T-helper 1 cell treated with Interleukin-12 subunit alpha and Interleukin-12 subunit beta and Interleukin-4 antibody, amounts not matched to agents 30 ng/mL and 1 ng/mL, for 36 hours (primary cell): ENCODE measurements around the gene URM1. TPM values are rescaled to one million over a fixed set of nuclear protein-coding genes. Genes with fewer than 3 reads are reported as not detected.

Source experiments
- intact Hi-C: fragments of 100-400 bp; cut with micrococcal nuclease; formaldehyde crosslinking; loops from one replicate; pipeline ENCODE4 v1.15.1; 2024
- total RNA-seq: library from RNA; stranded (reverse); gene quantifications from 2 replicates; pipeline ENCODE4 v1.2.3, GENCODE V29; 2022

The URM1 gene
- total RNA-seq, 1 donor from 2014 or later, result 75.8 TPM

DNA sequence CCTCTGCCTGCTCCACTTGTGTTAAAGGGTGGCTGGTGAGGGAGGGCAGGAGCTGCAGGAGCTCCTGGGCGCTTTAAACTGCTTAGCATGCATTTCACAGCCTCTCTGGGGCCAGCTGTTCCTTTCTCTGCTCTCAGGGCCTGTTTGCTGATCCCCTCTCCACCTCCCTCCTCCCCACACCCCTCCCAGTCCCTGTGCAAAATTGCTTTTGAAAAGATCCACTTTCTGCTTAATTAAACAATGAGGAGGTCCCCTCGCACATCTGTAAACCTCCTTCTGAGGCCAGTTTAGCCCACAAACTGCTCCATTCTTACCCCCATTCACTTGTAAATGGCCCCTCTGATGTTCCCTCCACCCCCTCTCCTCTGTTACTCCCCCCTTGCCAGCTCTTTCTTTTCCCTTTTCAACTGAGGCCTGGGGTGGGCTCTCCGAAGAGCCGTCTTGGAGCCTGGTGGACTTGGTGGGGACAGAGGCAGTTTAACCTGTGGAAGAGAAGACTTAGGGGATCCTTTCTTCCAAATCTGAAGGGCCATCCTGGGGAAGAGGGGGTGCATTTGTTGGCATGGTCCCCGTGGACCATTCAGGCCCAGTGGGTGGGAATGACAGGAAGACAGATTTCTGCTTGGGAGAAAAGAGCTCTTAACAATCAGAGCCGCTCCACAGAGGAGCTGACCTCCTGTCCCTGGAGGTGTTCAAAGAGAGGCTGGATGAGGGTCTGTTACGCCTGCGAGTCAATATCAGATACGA, 12.0 kb downstream of the URM1 start:
- intact Hi-C loops, result no loop called here

DNA sequence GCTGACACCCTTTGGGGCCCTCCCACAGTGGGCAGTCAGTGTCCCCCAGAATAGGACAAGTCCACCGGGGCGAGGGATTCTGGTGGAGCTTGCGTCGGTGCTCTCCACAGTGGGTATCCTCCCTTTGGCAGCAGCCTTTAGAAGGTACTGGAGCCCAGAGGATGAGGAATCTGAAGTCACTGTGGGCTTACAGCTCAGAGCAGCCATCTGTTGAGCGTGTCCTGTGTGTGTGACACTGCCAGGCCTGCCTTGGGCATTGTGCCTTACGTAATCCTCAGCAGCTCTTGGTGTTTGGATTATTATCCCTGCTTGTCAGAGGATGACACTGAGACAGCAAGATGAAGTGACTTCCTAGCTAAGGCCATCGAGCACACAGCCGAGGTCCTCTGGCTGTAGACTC, 12.6 kb downstream of the URM1 start:
- intact Hi-C loops, result no loop called here

DNA sequence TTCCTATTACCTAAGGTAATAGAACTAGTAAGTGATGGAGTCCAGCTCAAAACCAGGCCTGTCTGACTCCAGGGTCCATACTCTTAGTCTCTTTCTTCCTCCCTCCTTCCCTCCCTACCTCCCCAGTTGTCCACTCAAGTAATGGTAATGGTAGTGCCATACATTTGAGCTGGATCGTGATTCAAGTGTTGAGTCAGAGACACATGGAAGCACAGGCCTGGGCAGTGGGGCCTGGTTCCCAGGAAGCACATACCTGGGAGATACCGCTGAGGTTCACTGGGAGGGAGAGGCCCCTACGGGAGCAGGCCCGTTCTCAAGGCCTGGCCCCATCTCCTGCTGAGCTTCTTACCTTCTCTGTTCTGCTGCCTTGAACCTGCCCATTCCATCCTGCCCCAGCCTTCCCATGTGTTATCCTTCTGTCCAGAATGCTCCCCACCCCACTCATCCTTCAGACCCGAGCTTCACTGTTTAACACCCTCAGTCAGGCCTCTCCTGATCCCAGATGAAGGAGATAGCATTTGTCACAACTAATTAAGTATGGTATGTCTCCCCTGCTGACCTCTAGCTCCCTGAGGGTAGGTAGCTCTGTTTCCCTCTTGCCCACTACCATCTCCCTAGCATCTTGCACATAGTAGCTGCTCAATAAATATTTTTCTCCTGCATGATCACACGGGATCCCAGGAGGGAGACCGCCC, 13.8 kb downstream of the URM1 start:
- intact Hi-C loops, result no loop called here

DNA sequence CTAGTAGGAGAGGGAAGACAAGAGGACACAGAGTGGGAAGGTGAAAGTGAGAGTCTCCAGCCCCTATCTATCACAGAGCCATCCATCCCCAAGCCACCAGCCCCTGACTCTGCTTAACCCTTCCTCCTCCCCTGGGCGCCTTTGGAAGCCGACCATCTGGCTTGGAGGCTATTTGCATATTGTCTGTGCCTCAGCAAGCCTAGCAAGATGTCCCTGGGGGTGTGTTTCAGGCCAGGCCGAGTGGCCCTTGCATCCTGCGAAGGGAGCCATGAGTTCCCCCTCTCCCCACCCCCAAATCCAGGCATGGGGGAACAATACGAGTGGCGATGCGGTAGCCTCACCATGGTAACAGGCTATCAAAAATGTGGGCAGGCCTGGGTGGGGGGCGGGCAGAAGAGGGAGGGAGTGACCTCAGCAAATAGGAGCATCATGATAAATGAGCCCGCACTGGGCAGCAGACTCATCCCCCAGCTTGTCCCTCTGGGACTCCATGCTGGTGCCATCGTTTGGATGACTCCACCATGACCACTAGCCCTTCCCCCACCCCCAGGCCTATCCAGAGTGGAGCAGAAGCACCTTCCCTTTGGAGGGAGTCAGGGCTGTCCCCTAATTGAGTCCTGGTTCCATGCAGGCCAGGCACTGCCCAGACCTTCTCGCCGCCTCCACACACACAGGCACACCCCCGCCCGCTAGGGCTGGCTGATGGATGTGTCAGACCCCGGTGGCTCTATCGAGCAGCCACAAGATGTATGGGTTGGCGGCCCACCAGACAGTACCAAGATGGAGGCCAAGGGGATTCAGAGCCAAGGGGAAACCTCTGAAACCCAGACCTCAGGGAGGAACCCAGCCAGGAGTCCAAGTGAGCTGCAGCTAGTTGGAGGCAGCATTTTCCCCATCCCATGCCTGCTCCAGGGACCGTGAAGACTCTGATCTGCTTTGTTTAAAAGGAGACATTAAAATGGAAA, 14.6 kb downstream of the URM1 start:
- intact Hi-C loops, result no loop called here

DNA sequence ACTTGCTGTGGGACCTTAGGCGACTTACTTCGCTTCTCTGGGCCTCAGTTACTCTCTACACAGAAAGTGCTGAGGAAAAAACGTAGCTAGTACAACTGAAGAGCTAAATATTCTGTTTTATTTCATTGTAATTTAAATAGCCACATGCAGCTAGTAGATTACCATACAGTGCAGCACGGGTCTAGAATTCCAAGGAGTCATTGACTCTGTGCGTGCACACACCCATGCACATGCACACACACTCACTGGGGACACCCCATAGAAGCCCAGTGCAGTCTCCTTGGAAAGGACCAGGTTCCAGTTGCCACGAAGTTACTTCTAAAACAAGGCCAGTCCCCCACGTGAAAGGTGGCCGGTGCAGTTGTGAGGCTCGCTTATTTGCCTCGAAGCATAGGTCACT, 17.0 kb downstream of the URM1 start:
- intact Hi-C loops, result no loop called here

DNA sequence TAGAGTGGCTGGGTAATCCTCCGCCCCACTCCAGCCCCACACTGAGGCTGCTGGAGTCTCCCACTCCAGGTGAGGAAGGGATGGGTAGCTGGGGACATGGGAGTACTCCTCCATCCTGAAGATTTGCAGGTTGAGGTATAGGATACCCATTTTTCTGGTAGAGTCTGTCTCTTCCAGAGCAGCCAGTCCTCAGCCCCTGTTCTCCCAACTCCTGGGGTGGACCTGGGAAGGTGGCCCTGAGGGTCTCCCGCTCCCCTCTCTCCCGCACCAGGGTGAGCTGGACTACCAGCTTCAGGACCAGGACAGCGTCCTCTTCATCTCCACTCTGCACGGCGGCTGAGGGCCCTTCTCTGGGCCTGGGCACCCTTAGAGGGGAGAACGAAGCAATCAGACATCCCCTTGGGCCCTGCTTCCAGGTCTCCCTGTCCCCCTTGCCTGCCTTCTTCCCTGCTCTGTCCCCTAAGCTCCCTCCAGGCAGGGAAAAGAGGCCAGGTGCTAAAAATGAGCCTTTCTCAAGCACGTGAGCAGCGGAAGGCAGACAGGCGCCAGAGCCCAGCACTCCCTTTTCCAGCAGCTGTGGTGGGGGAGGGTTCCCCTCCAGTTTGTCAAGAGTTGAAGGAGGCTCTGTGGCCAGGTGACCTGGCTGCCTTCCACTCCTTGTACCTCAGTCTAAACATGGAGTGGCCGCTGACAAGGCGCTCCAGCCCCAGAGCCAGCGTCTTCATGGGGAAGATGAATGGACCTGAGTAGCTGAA, 18.4 kb downstream of the URM1 start:
- intact Hi-C loops, result no loop called here

DNA sequence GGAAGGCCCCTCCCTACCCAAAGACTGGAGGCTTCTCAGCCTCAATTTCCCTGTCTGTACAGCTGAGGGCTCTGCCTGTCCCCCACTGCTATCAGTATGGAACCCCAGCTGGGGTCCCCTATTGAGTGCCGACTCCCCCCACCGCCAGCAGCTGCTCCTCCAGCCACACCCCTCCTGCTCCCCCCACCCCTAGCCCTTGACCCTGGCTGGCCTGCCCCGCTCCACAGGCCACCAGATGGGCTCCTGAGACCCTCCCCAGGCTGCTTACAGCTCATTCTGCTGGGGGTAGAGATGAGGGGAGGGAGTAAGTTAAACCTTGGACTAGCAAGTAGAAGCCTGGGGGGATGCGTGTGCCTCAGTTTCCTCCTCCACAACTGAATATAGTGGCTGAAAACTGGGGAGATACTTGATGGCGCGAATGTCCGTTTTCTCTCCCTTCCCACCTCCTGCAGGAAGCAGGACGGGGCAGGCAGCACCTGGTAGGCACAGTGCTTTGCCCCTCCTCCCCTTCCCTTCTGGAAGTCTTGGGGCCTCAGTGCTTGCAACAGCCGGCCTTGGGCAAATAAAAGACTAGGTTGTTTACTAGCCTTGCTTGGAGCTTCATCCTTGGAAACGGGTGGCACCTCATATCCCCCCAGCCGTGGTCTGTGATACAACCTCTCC, 19.1 kb downstream of the URM1 start:
- intact Hi-C loops, result no loop called here

DNA sequence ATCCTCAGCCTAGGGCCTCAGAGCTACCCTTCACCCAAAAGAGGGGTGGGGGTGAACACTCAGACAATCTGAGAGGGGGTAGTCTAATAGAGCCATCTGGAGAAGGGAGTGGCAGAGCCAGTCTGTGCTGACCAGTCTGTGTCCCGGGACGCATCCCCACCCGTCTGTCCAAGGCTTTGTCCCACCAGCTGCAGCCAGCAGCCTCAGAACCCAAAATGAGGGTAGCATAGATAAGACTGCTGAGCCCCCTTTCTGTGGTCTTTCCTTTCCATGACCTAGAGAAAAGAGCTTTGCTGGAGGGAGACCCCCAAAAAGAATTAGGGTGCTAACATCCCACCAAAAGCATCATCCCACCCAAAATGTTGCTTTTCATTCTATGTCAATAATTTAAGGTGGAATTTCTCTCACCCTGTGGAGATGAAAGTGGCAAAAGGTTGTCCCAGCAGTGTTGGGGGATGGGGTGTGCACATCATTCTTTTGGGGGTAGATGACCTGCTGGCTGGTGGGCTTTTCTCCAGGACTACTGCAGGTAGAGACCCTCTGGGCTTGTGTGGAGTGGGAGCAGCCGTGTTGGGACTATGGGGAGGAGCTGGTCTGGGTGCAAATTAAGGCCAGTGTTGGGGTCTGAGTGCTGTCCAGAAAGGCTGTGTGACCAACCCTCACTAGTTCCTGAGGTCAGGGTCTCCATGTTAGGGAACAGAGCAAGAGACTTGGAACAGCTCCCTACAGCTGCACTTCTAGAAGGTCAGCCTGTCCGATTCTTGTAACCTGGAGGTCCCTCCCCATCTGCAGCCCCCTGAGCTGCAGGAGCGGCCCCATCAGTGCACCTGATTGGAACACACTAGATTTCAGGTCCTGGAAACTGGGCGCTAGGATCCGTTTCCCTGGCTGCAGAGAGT, 19.9 kb downstream of the URM1 start:
- intact Hi-C loops, result no loop called here

DNA sequence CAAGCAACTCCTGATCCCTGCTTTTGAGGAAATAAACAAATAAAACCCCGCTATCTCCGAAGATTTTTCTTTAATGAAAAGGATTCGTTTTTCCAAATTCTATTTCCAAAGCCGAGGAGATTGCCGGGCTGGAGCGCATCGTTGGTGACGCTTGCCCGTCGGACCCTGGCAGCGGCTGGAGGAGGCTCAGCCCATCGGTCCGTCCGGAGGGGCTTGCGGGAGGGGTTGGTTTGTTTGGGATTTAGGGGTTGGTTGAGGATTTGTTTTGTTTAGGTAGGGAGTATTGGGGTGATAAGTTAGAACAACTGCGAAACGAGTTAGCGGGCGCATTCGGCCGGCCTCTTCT, 20.8 kb downstream of the URM1 start:
- intact Hi-C loops, result no loop called here

DNA sequence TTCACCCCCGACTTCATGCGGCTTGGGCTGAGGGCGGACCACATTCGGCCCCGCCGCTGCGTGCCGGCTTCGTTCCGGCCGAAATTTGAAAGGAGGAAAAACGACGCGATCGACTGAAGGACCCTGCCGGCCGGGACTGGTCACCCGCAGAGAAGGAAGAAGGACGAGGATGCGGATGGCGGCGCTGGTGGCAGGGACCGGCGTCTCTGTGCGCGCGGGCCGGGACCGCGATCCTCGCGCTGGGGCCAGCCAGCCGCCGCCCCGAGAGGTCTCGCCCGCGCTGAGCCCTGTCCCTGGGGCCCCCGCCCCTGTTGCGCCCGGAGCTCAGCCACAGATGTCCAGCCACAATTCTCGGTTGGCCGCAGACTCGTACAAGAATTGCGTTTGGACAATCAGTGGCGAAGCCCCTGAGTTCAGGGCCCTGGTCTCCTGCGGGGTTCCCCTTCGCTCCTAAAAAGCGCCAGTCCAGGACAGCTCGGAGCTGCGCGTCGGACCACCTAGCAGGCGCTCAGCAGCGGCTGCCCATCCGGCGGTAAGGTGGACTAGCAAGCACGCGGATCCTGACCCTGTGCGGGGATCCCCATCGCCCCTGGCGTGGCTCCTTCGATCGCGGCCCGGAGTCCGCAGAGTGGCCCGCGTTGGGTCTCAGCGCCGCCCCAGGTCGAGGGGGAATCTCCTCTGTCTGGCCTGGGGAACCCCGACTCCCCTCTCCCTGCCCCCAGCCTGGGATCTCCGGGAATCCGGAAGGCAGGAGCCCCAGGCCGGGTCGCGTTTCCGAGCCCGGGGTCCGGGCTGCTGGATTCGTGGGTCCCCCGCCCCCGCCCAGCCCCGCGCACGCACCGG, 21.3 kb downstream of the URM1 start:
- intact Hi-C loops, result no loop called here

DNA sequence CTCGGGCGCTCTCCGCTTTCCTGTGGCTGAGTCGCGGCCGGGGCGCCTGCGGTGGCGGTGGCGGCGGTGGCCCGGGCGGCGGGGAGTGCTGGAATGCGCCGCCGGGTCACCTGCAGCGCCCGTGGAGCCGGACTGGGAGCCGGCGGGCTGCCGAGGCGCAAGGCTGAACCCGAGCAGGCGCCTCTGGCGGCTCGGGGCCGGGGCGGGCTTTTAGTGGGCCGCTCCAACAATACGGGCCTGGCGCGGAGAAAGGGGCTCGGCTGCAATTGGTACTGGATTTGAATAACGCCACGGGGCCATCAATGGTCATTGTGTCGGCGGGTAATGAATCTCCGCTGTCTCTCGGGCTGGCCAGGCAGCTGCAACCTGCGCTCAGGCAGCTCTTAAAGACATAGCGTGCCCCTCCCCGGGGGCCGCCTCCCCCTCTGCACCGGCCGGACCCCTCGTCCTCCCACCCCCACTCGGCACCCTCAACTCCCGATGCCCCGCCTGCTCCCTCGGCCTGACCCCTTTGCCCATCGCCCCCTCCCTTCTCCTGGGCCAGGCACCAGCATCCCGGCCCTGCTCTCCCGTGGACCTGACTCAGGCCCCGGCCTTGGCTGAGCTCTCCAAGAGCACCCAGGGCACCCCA, 22.1 kb downstream of the URM1 start:
- intact Hi-C loops, result no loop called here

DNA sequence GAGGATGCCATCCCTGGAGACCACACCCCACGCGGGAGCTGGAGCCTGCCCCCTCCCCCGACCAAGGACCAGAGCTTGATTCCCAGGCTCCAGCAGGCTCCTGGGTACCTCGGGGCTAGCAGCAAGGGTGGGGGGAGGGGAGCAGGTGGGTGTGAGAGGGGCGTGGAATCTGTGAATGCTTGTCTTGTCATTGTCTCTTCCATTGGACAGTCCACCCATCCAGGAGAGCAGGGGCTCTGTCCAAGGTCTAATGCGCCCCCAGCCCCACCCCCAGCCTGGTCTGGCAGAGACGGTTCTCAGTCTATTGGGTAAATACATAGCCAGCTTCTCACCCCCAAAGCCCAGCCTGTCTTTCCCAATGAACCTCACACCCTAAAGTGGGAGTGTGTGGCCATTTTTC, 22.8 kb downstream of the URM1 start:
- intact Hi-C loops, result no loop called here

DNA sequence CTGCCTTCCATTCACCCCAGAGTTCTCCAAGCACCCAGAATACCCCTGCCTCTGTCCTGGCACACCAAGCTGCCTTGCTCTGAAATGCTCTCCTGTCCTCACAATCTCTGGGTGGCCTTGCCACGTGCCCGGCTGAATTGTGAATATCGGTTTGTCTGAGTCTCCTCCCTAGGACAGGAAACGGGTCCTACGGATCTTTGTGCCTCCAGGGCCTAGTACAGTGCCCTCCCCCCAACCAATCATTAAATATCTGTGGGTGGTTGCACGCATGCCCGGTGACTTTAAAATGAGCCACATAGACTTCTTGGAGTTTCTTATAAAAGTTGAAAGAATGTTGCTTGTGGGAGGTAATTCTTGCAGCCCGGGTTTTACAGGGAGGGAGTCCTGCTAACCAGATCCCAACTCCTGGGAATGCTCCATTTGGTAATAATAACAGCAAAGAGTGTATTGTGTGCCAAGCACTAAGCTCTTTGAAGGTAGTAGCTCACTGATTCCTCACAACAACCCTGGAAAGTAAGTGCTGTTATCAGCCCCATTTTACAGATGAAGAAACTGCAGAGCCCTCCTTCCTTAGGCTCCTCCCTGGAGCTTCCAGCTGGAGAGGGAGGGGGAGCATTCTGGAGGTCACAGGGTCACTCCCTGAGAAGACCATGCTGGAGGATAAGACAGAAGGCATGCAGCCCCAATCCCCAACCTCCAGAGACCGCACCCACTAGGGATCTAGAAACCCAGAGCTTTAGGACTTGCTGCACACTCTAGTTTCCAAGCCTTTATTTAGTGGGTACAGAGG, 23.4 kb downstream of the URM1 start:
- intact Hi-C loops, result no loop called here

DNA sequence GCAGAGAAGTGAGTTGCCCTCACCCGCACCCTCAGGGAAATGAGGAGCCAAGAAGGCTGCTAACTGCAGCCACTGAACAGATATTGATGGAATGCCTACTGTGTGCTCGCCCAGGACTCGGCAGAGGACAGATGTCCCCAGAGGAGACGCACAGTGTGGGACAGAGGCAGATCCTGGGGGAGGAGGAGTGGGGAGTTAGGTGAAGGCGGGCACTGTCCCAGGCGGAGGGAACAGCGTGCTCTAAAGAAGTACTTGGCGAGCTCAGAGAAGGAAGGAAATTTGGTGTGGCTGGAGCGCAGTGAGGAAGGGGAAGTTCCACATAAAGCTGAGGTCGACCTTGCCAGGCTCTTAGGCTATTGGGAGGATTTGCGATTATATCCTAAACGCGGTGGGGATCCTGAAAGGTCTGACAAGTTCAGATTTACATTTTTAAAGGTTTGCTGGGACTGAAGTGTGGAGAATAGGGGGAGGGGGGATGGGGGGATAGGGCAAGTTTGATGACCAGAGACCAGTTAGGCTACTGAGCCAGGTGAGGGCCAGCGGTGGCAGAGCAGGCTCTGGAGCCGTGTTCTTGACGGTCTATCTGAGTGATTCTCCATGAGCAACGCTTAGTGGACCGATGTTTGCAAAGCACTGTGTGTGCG, 25.9 kb downstream of the URM1 start:
- intact Hi-C loops, result no loop called here

DNA sequence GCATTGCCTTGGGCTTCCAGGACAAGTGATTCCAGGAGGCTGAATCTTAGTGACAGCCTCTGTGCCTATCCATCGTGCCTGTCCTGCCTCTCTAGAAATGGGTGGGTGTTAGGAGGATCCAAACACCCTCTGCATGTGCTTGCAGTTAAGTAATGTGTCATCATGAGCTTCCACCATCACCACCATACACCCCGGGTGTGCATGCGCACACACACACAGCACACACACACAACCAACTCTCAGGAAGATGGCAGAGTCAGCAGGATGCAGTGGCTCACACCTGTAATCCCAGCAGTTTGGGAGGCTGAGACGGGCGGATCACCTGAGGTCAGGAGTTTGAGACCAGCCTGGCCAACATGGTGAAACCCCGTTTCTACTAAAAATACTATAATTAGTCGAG, 26.7 kb downstream of the URM1 start:
- intact Hi-C loops, result no loop called here

DNA sequence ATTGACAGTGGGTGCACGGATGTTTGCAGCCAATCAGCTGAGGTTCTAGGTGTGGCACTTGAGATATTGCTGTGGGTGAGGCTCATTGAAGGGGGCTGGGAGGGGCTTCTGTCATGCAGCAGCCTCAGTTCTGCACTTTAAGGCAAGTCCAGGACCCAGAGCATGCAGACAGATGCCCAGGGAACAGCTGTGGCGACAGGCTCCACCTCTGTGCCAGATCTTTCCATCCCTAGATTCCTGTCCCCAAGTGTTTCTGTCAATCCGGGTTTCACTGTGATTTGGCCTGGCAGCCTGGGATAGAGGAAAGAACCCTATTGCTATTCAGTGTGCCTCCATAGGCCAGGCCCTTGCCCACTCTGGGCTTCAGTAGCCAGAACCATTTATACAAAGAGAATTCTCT, 28.7 kb downstream of the URM1 start:
- intact Hi-C loops, result no loop called here

DNA sequence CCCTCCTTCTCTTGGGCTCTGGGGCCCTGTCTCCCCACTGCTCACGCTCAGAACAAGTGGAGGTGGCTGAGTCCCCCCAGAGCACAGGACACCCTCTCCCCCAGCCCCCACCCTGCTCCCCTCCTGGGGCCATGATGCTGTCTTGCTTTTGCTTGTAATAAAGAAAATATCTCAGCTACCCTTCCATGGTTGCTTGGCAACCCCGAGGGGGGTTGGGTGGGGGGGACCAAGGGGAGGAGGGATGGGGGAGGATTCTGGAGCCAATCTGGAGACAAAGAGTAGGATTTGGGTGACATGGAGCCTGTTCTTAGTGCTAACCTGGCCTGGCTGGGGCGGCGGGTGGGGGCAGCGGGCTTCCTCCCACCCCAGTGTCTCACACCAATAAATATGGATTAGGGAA, 33.4 kb downstream of the URM1 start:
- intact Hi-C loops, result no loop called here
